ENCODE results near the gene ISCU.

- no peak for TF ChIP-seq CTCF (IDR thresholded peaks at IDR 0.05)
- no peak for TF ChIP-seq POLR2AphosphoS5 (IDR thresholded peaks at IDR 0.05)
- TF ChIP-seq POLR2A (IDR thresholded peaks at IDR 0.05) = no peak
- TF ChIP-seq EP300 (IDR thresholded peaks at IDR 0.05; ENCODE audit: low read depth) = no peak
Measured at GRCh38 chr12:108538616-108539195, 23.7 kb upstream of the ISCU start.
